WERI-Rb-1 (cell line): Measurements from ENCODE around the gene MIPOL1.

Experiments
- DNase-seq: peaks from one replicate; pipeline ENCODE4 v3.0.0-alpha.2; 2020
- H3K27ac ChIP-seq: fragments of 250-450 bp; sonication (Bioruptor Pico); 2 replicates; pipeline ENCODE4 v1.5.1; 2020; ENCODE audit warnings: mild to moderate bottlenecking, moderate library complexity
- H3K27me3 ChIP-seq: fragments of 250-450 bp; sonication (Bioruptor Pico); 2 replicates; pipeline ENCODE4 v1.5.1; 2021; ENCODE audit warnings: mild to moderate bottlenecking, low read depth, moderate library complexity; ENCODE audit not compliant: insufficient read depth, severe bottlenecking
- H3K36me3 ChIP-seq: fragments of 250-450 bp; sonication (Bioruptor Pico); 2 replicates; pipeline ENCODE4 v1.5.1; 2020; ENCODE audit warnings: mild to moderate bottlenecking, moderate library complexity
- H3K4me3 ChIP-seq: 2 replicates; pipeline ENCODE4 v1.5.1; 2011; ENCODE audit warnings: low read depth, mild to moderate bottlenecking, control low read depth, low read length
- H3K9me3 ChIP-seq: fragments of 250-450 bp; sonication (Bioruptor Pico); 2 replicates; pipeline ENCODE4 v1.5.1; 2021; ENCODE audit warnings: mild to moderate bottlenecking, moderate library complexity; ENCODE audit not compliant: severe bottlenecking
- TF ChIP-seq, protein P1 (sequence below): IDR thresholded peaks from 2 replicates; pipeline ENCODE4 v1.5.1; 2011; ENCODE audit warnings: low read depth, mild to moderate bottlenecking, control low read depth, inconsistent platforms, low read length

The MIPOL1 gene

DNA sequence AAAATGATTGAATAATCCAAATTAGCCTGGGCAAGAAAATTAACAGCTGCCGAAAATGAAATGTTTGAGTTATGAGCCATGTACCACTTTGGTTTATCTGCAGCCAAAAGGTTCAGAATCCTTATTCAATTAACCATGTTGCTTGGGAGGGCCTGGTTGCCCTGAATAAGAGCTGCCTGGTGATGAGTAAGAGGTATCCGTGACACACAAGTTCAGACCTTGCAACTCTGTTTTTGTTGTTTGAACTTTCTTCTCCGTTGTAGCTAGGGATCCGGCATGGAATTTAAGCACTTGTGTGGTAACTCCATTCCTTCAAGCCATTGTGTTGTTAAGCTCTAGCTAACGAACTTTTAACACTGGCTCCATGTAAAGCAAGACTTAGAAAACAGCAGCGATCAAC lies 361.6 kb downstream of the MIPOL1 start:
- Histone ChIP-seq H3K4me3 (no peak overlapping the region), H3K27me3 (peaks cover 3% of the 10 kb centered on the region), H3K36me3 (no peaks in the 10 kb centered on the region), H3K9me3 (no peaks in the 10 kb centered on the region), H3K27ac (no peak overlapping the region)
- DNase-seq, result no peak
- TF ChIP-seq, protein P1, sequence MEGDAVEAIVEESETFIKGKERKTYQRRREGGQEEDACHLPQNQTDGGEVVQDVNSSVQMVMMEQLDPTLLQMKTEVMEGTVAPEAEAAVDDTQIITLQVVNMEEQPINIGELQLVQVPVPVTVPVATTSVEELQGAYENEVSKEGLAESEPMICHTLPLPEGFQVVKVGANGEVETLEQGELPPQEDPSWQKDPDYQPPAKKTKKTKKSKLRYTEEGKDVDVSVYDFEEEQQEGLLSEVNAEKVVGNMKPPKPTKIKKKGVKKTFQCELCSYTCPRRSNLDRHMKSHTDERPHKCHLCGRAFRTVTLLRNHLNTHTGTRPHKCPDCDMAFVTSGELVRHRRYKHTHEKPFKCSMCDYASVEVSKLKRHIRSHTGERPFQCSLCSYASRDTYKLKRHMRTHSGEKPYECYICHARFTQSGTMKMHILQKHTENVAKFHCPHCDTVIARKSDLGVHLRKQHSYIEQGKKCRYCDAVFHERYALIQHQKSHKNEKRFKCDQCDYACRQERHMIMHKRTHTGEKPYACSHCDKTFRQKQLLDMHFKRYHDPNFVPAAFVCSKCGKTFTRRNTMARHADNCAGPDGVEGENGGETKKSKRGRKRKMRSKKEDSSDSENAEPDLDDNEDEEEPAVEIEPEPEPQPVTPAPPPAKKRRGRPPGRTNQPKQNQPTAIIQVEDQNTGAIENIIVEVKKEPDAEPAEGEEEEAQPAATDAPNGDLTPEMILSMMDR, result no peak

DNA sequence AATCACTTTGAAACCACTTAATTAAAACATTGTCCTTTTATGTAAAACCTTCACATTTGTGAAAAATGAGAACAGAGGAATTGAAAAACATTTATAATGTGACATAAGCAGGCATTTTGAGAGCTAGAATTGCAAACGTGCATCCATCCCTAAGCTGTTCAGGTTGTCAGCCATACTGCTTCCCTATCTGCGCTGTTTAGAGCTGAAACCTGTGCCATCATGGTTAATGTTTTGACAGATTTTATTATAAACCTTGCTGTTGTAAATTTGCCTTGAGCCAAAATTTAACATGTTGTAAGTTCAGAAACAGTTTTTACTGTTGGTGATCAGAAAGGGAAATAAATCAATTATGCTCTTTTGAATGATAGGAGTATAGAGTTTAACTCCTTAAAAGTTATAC lies 365.5 kb downstream of the MIPOL1 start:
- Histone ChIP-seq H3K27me3 (peaks cover 3% of the 10 kb centered on the region), H3K4me3 (no peak overlapping the region), H3K27ac (no peak overlapping the region), H3K36me3 (no peaks in the 10 kb centered on the region), H3K9me3 (no peaks in the 10 kb centered on the region)
- TF ChIP-seq, protein P1, result no peak
- DNase-seq, result no peak

DNA sequence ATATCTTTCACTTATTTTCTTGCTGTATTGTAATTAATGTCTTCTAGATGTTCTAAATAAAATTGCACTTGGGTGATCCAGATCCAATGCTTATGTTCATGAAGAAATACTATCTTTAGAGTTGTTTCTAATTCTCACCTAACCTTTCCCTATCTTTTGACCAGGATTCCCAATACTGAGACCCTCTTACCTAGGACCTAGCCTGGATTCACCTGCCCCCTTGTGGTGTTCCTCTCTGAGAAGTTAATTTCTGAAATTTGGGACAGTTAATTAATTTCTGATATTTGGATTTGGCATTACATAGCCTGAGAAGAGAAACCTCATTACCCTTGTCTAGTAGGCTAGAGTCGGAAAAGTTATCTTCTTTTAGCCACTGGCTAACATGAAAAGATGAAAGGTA lies 367.8 kb downstream of the MIPOL1 start:
- no peak overlapping the region for H3K4me3 ChIP-seq
- DNase-seq, result no peak
- TF ChIP-seq, protein P1, result no peak
- no peaks in the 10 kb centered on the region for H3K9me3 ChIP-seq
- H3K27ac ChIP-seq, result no peak overlapping the region
- H3K36me3 ChIP-seq, result no peaks in the 10 kb centered on the region
- peaks cover 3% of the 10 kb centered on the region for H3K27me3 ChIP-seq

DNA sequence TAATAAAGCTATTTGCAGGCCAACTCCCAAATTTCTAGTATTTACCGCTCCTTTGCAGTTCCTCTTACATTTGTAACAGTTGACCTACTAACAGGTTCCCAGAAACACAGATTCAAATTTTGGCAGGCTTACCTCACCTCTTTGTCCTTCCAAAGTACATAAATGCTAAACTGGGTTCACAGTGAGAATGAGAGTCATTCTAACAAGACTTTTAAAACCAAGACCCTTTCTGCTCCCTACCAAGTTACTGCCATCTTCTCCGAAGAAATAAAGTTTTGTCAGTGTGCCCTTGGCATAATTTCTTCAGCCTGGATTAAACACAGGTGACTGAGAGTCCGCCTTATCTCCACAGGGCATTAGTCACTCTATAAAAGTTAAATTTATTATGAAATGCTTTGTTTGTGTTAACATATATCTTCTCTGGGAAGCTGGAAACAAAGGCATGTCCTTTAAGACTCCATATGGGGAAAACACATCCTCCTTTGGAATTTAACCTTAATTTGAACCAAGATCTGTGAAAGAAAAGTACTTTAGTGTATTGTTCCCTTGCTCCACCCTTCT lies 369.2 kb downstream of the MIPOL1 start:
- TF ChIP-seq, protein P1, result no peak
- Histone ChIP-seq H3K27me3 (peaks cover 6% of the 10 kb centered on the region), H3K4me3 (no peak overlapping the region), H3K36me3 (no peaks in the 10 kb centered on the region), H3K27ac (no peak overlapping the region), H3K9me3 (no peaks in the 10 kb centered on the region)
- no peak for DNase-seq

DNA sequence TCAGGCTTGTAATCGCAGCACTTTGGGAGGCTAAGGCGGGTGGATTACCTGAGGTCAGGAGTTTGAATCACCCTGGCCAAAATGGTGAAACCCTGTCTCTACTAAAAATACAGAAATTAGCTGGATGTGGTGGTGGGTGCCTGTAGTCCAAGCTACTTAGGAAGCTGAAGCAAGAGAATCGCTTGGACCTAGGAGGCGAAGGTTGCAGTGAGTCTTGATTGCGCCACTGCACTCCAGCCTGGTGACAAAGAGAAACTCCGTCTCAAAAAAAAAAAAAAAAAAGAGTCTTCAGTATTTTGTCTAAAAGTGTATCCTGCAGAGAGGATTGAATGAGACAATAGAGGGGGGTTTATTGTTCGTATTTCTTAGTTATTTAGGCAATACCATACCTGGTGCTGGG lies 372.0 kb downstream of the MIPOL1 start:
- no peak for DNase-seq
- TF ChIP-seq, protein P1, result no peak
- Histone ChIP-seq H3K27me3 (peaks cover 5% of the 10 kb centered on the region), H3K9me3 (no peaks in the 10 kb centered on the region), H3K27ac (no peak overlapping the region), H3K4me3 (no peak overlapping the region), H3K36me3 (no peaks in the 10 kb centered on the region)

DNA sequence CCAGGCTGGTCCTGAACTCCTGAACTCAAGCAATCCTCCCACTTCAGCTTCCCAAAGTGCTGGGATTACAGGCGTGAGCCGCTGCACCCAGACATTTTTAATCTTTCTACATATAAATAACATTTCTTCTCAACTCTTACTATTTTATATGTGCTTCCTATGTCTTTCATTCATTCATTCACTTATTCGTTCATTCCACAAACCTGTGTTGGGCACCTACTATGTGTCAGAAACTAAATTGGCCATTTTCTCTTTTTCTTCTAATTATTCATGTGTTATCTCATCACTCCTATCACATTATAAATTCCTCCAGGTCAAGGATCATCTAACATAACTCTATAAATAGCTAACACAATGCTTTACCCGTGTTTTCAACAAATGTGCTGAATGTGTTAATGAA lies 373.7 kb downstream of the MIPOL1 start:
- Histone ChIP-seq H3K27me3 (peaks cover 5% of the 10 kb centered on the region), H3K36me3 (no peaks in the 10 kb centered on the region), H3K27ac (no peak overlapping the region), H3K4me3 (no peak overlapping the region), H3K9me3 (no peaks in the 10 kb centered on the region)
- TF ChIP-seq, protein P1, result no peak
- no peak for DNase-seq
